Measurements from ENCODE around the gene MMP15. TPM values are rescaled to one million over a fixed set of nuclear protein-coding genes. Genes with fewer than 3 reads are reported as not detected.

Gene MMP15
- 3.8 and 5.6 TPM in 2 replicates for total RNA-seq

DNA sequence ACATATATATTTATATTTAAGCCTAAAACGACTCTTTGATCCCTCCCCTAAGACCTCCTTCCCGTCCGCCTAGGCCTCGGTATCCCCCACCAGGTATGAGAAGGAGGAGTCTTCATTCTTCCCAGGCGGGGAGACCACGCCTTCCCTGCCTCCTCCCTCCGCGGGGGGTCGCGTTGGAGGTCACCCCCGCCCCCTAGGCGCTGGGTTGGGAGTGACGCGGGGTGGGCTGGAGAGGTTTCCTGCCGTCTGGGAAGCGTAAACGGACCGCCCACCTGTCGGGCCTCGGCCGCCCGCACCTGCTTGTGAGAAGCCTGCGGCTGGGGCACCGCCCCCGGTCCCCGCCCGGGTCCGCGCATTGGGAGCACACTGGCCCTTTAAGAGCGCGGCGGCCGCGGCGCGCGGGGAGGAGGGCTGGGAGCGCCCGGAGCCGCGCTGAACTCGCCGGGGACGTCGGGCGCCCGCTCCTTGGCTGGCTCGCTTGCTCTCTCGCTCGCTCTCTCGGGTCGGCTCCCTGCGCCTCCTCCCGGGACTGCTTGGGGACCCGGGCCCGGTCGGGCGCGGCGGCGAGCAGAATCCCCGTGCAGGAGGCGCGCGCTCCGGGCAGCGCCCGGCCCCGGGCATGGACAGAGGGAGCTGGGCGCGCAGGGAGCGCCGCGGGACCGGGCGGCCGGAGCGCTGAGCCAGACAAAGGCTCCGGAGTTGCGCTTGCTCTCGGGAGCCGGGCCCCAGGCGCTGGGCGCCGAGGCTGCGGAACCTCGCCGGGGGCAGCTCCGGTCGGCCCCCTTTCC is at the start of gene MMP15:
MMP15 (plus strand) TSS at position 404 of the 788 bp plus-strand sequence. CDS start 597 bp downstream, outside the sequence.

DNA sequence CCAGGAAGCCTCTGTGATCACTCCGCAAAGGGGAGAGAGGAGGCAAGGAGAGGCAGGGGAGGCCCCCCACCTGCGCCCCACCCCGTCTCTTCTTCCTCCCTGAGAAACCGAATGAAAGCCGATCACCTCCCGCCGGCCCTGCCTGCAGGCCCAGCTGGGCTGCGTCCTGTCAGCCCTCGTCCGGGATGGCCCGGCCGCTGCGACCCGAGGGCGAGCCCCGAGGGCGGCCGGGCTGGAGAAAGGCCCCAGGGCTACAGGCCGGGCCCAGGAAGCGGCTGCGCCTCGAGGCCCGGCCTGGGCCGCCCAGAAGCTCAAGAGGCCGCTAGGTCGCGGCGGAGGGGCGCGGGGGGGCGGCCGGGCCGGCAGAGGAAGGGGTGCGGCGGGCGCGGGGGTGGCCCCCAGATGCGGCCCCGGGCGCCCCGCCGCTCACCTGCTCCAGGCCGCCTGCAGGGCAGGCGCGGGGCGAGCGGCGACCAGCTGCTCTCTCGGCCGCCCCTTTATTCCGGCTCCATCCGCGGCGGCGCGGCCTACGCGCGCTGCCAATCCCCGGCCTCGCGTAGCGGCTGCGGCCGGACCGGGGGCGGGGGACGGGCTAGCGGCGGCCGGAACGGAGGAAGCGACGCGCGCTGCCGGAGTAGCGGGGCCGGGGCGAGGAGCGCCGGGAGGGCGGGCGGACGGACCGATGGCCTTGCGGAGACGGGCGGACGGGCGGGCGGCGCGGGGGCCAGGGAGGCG is 25.4 kb upstream of the MMP15 start, which contains the start of gene ZNF319:
ZNF319 (minus strand) TSS at position 702 of the 735 bp plus-strand sequence. CDS start 2,407 bp downstream, outside the sequence.

DNA sequence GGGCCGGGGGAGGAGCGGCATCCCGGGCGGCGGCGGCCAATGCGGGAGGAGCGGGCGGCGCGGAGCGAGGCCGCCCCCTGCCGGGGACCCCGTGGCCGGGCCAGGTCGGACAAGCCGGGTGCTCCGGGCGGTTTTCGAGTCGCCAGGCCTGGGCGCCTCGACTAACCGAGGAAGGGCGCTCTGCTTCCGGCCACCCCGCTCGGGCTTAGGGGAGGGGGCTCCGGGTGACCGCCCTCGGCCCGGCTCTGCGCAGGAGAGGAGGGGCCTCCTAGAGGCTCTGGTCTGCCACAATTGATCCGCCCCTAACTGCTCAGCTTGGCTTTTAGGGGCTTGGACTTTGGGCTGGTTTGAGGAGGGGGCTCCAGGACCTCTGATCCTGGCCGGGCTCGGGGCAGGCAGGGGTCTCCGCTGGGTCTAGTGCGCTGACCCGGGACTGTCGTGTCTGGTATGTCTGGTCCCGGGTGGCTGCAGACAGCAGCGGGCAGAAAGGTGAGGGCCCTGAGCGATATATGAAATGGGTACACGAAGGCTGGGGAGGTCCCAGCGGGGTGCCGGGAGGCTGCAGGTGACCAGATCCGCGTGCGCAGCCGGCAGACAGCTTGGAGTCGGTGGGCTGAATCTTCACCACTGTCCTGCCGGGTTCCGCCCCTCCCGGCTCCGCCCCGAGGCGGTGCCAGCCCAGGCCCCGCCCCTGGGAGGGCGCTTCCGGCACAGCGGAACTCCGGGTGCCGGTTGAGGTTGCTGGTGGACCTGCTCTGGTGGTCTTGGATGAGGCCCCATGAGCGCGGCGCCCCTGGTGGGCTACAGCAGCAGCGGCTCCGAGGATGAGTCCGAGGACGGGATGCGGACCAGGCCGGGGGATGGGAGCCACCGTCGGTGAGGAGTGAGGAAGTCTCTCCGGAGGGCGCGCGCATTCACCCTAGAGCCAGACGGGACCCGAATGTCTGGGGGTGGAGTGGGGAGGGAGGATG is 24.6 kb upstream of the MMP15 start, which contains the start of gene USB1:
USB1 (plus strand) TSS at position 702 of the 971 bp plus-strand sequence; CDS start at position 779, 77 bp downstream.

Other genes with a start within 250 kb of the MMP15 start
- 32.7 and 56.1 TPM in 2 replicates for gene KIFC3, start 223.3 kb upstream of the MMP15 start, total RNA-seq
- gene CNGB1, start 54.6 kb upstream of the MMP15 start, total RNA-seq = not detected in 2 replicates
- gene ZNF319, start 25.1 kb upstream of the MMP15 start, total RNA-seq = 2.1 and 2.3 TPM in 2 replicates
- gene USB1, start 24.3 kb upstream of the MMP15 start, total RNA-seq = 24.6 and 25.1 TPM in 2 replicates
- gene CFAP20, start 103.6 kb downstream of the MMP15 start, total RNA-seq = 41.8 and 47.0 TPM in 2 replicates
- gene CSNK2A2, start 172.4 kb downstream of the MMP15 start, total RNA-seq = 27.5 and 30.6 TPM in 2 replicates